Ammon's horn (tissue), 1 donor: Measurements from ENCODE around the gene SLC8A2.

Experiments used
- DNase-seq: peaks from one replicate; pipeline ENCODE4 v3.0.0-alpha.2; 2016; ENCODE audit warnings: low spot score

The SLC8A2 gene

GRCh38 chr19:47459477-47459876, 12.2 kb downstream of the SLC8A2 start:
- no peak for DNase-seq

GRCh38 chr19:47458672-47459071, 13.0 kb downstream of the SLC8A2 start:
- no peak for DNase-seq

GRCh38 chr19:47456721-47457474, 14.8 kb downstream of the SLC8A2 start:
- no peak for DNase-seq

- DNase-seq = no peak
Measured at GRCh38 chr19:47450478-47450877, 21.2 kb downstream of the SLC8A2 start.

- DNase-seq = no peak
Measured at GRCh38 chr19:47448360-47448727, 23.3 kb downstream of the SLC8A2 start.

GRCh38 chr19:47447470-47448359, 24.0 kb downstream of the SLC8A2 start:
- DNase-seq = peak; percentile 42

GRCh38 chr19:47446534-47447469, 24.9 kb downstream of the SLC8A2 start:
- no peak for DNase-seq

- DNase-seq = peak; percentile 54
Measured at GRCh38 chr19:47445937-47446402, 25.7 kb downstream of the SLC8A2 start.

GRCh38 chr19:47445527-47445926, 26.2 kb downstream of the SLC8A2 start:
- DNase-seq = no peak

GRCh38 chr19:47444388-47444821, 27.3 kb downstream of the SLC8A2 start:
- DNase-seq = no peak

- peak; percentile 49 for DNase-seq
Measured at GRCh38 chr19:47443331-47443730, 28.4 kb downstream of the SLC8A2 start.

- no peak for DNase-seq
Measured at GRCh38 chr19:47438793-47439220, 32.9 kb downstream of the SLC8A2 start.

GRCh38 chr19:47437500-47437899, 34.2 kb downstream of the SLC8A2 start:
- no peak for DNase-seq

- peak; percentile 87 for DNase-seq
Measured at GRCh38 chr19:47436712-47437401, 34.8 kb downstream of the SLC8A2 start.

GRCh38 chr19:47435883-47436417, 35.7 kb downstream of the SLC8A2 start:
- no peak for DNase-seq

GRCh38 chr19:47435196-47435595, 36.5 kb downstream of the SLC8A2 start:
- no peak for DNase-seq

- DNase-seq = no peak
Measured at GRCh38 chr19:47434088-47434487, 37.6 kb downstream of the SLC8A2 start.

- DNase-seq = no peak
Measured at GRCh38 chr19:47433121-47433520, 38.6 kb downstream of the SLC8A2 start.

- no peak for DNase-seq
Measured at GRCh38 chr19:47432499-47432898, 39.2 kb downstream of the SLC8A2 start.

- no peak for DNase-seq
Measured at GRCh38 chr19:47432091-47432490, 39.6 kb downstream of the SLC8A2 start.
